ENCODE data around the gene ZNF628. TPM values are rescaled to one million over a fixed set of nuclear protein-coding genes. Genes with fewer than 3 reads are reported as not detected.
A peak's percentile ranks its signal among the peaks of the same experiment; 100 is the strongest.

Gene ZNF628
- total RNA-seq, 1 donor from 2014 or later: 0.41 TPM

- DNase-seq (ENCODE audit: low spot score in 2 of 2) (no peak), FAIRE-seq (no peak)
Measured at GRCh38 chr19:55482967-55483705, 6.7 kb downstream of the ZNF628 start.

GRCh38 chr19:55483706-55484592 lies 7.5 kb downstream of the ZNF628 start:
- no peak for DNase-seq (ENCODE audit: low spot score in 2 of 2)
- no peak for FAIRE-seq

GRCh38 chr19:55484593-55485438 lies 8.4 kb downstream of the ZNF628 start, which contains the start of gene NAT14:
Gene NAT14, plus strand, starts transcription at chr19:55485188. Its CDS starts 521 bp downstream, at chr19:55485709.
- DNase-seq (ENCODE audit: low spot score in 2 of 2) (peak; percentile 91 to 93), FAIRE-seq (no peak)

- no peak for FAIRE-seq
Measured at GRCh38 chr19:55485439-55486011, 9.1 kb downstream of the ZNF628 start.

GRCh38 chr19:55486043-55486970 lies 9.9 kb downstream of the ZNF628 start:
- no peak for DNase-seq (ENCODE audit: low spot score in 2 of 2)

More at GRCh38 chr19:55485439-55486011, 9.1 kb downstream of the ZNF628 start:
- peak in 1 of 2 donors; percentile 61 for DNase-seq (ENCODE audit: low spot score in 2 of 2)

GRCh38 chr19:55486971-55487923 lies 10.8 kb downstream of the ZNF628 start:
- FAIRE-seq: no peak
- peak in 1 of 2 donors; percentile 71 for DNase-seq (ENCODE audit: low spot score in 2 of 2)

More at GRCh38 chr19:55486043-55486970, 9.9 kb downstream of the ZNF628 start:
- FAIRE-seq: no peak

DNA sequence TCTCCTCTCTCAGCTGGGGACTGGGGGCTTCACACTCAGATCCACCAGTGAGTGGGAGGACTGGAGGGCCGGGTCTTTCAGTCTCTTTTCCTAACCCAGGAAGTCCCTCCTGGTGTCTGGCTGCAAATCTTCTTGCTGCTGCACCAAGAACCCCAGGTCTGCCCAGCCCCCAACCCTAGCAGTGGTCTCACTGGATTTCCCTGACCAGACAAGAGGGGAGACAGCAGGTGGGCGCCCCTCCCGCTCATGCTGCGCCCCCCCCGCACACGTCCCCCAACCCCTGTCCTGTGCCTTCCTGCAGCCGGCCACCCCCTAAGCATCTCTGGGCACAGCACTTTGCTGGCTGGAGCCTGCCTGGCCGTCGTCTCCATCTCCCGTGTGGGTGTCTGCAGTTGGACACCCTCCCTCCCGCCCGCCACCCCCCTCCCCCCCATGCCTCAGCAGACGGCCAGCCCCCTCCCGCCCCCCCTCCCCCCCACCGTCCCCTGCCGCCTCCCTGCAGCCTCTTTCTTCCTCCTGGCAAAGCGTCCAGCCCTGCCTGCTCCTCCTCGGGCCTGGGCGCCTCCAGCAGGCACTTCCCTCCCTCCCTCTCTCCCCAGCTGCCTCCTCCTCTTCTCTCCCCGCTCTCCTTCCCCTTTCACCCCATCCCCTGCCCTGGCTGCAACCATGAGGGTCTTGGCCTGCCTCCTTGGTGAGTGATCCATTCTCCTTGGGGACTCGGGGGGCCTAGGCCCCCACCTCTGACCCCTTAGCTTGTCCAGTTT lies 11.7 kb downstream of the ZNF628 start, which contains the start of gene SSC5D:
SSC5D (plus strand) TSS at position 513 of the 764 bp plus-strand sequence; CDS start at position 667, 154 bp downstream.
- FAIRE-seq (no peak), DNase-seq (ENCODE audit: low spot score in 2 of 2) (peak in 1 of 2 donors; percentile 72)

- DNase-seq (ENCODE audit: low spot score in 2 of 2): no peak
- FAIRE-seq: no peak
Measured at GRCh38 chr19:55488986-55489710, 12.7 kb downstream of the ZNF628 start.

DNA sequence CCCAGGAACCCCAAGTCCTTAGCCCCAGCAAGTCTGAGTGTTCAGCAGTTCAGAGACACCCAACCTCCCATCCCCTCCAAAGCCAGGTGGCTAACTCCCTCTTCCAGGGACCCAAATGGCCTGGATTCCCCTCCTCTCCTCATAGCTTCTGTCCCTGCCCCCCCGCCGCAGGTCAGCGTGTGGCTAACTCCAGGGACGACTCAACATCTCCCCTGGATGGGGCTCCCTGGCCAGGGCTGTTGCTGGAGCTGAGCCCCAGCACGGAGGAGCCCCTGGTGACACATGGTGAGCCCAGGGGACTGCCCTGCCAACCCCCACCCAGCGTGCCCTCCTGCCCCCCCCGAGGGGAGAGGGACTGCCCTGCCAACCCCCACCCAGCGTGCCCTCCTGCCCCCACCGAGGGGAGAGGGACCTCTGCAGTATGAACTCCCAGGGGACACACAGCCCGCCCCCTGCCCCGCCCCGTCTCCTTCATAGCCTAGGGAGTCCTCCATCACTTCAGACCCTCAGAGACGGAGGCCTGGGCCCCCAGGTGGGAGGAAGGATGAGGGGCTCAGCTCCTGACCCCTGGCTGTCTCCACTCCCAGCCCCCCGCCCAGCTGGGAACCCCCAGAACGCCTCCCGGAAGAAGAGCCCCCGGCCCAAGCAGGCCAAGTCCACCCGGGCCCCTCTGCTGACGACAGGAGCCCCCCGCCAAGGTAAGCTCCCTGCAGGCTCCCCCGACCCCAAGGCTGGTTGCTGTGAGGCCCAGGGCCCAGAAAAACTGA lies 13.5 kb downstream of the ZNF628 start:
- DNase-seq (ENCODE audit: low spot score in 2 of 2) (no peak), FAIRE-seq (no peak)

DNA sequence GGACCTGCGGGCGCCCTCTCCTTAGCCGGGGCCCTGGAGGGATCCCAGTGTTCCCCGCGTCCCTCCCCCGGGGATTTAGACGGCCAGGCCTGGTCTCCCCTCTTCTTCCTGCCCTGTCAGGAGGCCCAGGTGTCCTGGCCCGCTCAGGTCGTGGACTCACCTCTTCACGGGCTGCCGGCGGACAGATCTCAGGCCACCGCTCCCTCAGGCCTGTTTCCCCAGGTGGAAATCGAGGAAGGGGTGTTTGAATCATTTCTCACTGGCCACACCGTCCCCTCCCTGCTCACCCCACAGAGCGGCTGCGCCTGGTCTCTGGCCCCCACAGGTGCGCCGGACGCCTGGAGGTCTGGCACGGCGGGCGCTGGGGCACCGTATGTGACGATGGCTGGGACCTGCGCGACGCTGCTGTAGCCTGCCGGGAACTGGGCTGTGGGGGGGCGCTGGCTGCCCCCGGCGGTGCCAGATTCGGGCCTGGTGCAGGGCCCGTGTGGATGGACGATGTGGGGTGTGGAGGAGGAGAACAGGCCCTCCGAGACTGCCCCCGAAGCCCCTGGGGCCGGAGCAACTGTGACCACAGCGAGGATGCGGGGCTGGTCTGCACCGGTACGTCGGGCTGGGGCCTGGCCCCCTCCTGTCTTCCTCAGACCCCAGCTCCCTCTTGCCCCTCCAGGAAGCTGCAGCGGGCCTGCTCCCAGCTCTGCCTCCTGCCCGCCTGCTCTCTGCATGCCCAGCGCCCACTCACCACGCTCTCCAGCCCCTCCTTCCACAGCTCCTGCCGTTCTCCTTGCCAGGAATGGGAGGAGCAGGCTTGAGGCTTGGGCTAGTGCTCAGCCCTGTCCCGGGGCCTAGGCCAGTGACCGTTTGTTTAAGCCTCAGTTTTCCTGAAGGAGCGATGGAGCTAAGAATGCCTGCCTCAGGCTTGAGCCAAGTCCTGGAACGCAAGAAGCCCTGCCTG lies 14.3 kb downstream of the ZNF628 start:
- DNase-seq (ENCODE audit: low spot score in 2 of 2): no peak
- no peak for FAIRE-seq

DNA sequence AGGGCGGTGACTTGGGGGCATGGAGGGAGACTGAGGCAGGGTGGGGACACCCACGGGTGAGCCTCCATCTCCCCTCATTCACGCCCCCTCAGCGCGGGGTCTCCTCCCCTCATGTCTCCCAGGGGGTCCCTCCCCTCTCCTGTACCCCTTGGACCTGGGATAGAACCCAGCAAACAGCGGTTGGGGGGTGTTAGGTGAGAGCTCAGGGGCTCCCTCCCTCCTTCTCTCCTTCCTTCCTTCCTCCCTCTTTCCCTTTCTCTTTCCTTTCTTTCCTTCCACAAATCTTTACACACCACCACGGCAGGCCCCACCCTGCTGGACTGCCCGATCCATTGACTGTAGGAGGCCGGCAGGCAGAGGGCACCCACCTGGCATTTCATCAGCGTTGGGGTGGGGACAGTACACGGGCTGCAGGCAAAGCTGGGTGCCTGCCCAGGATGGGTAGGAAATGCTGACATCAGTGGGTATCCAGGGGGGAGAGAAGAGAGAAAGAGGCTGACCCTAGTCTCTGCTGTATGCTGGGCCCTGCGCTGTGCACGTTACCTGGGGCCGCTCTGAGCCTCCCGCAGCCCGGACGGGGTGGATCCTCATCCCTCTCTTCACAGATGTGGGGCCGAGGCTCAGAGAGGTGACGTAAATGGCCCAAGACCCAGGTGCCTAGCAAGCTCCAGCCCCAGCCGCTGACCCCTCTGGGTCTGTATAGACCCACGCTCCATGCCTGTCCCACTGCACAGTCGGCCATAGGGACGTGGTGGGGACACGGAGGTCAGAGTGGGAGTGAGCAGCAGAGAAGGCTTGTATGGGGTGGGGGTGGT lies 15.3 kb downstream of the ZNF628 start:
- FAIRE-seq: no peak

GRCh38 chr19:55492362-55492944 lies 16.0 kb downstream of the ZNF628 start:
- DNase-seq (ENCODE audit: low spot score in 2 of 2) (no peak), FAIRE-seq (no peak)

More for the DNA sequence above, 15.3 kb downstream of the ZNF628 start:
- DNase-seq (ENCODE audit: low spot score in 2 of 2): no peak

DNA sequence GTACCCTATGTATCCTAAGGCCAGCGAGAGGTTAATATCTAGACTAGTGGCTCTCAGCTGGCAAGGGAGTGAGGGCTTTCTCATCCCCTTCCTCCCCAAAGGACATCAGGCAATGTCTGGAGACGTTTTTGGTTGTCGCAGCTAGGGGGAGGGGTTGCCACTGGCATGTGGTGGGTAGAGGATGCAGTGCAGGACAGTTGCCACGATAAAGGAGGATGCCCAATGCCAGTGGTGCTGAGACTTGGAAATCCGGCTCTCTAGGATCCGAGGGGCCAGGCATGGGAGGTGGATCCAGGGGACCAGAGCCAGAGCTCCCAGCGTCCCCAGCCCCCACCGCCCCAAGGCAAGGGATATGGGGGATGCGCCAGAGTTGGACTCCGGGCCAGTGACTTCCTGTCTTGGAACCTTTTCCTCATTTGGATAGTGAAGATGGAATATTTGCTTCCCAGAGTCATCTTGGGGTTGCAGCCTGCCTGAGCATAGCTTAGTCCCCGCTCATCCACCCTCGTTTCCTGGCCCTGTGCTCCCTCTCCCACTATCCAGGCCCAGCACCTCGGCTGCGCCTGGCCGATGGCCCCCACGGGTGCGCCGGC lies 16.7 kb downstream of the ZNF628 start:
- FAIRE-seq: no peak
- no peak for DNase-seq (ENCODE audit: low spot score in 2 of 2)

Measured in frontal cortex (tissue), 4 donors.